ENCODE results near the gene MOB2. TPM values are rescaled to one million over a fixed set of nuclear protein-coding genes. Genes with fewer than 3 reads are reported as not detected.

Gene MOB2
- total RNA-seq, 1 donor from 2014 or later: 13.7 TPM

DNA sequence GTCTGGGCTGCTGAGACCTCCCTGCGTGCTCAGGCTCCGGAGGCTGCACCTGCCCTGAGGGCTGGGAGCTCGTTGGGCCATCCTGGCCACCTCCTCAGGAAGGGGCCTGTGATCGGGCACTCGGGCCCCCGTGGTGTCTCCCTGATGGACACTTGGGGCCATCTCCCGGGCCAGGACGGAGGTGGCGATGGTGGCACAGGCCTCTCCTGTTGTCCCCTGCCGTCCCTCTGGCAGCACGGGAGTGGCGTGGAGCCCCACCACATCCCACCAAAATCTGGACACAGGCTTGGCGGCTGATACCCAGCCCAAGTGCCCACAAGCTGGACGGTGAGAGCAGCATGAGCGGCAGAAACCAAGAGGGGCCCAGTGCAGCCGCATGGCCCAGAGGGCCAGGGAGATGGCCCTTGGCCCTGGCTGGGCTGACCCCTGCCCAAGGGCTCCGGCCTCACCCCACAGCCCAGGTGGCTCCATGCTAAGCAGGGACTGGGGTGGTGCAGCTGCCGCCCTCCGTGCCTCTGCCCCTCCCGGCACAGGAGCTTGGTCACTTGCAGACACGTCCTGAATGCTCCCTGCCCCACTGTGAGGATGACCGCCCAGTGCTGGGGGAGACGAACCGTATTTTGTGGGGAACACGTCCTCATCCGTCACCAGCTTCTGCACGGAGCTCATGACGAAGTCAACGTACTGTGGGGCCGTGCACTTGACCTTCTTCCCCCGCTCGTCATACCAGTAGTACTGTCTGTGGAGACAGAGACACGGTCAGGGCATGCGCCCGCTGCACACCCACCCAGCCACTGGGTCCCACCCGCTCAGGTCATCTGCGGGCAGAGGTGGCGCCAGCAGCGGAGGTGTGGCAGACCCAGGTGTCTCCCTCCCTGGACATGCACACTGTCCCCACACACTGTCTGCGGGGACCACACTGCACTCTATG lies 15.6 kb downstream of the MOB2 start:
- DNase-seq: no peak

DNA sequence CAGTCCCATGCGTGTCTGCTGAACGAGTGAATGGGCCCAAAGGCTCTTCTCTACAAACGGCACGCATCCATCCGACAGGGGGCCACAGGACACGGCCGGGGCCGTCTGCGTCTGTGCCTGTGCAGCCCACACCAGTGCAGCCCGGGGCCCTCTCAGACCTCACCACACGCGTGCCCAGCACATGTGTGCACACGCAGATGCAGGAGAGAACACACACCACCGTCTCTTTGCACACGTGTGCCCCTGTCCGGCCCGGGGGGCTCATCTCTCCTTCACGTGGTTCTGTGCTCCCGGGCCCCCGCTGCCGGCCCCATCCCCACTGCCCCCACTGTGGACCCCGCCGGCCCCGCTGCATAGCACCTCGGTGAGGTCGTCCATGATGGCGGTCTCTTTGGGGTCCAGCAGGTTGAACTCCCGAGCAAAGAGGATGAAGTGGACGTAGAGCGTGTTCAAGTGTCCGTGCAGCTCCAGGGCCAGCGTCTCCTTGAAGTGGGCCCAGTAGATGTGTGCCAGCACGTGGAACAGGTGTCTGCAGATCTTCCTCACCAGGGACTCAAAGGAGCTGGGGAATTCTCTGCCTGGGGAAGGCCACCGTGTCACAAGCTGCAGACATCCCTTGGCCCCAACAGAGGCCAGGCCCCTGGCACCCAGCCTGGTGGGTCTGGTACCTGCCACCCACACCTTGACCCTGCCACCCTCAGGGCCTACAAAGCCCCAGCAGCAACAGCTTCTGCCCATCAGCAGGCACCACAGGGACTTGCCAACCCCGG lies 16.5 kb downstream of the MOB2 start:
- no peak for DNase-seq

- DNase-seq: no peak
Measured at GRCh38 chr11:1469287-1469910, 17.2 kb downstream of the MOB2 start.

DNA sequence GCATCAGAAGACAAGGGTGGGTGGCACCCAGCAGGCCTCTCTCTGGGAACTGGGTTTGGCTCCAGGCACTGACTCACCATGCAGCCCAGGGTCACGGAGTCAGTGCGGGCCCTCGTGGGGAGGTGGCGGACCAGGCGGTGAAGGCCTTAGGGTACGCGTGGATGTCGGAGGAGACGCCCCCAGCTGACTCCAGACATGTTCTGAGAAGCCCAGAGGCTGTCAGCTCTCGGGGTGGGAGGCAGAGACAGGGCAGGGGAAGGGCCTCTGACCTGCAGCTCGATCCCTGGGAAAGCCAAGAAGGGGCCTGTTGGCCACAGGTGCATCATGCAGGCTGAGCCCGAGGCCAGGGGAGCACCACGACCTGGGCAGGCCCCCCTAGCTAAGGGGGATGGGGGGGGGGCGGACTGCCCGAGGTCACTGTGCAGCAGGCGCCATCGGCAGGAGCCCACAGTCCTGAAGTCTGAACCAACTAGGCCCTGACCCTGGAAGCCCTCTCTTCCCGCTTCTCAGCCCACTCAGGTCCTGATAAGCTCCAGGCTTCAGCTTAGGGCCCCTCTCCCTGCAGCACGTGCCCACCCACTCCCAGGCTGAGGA lies 18.0 kb downstream of the MOB2 start:
- DNase-seq: no peak

- DNase-seq: no peak
Measured at GRCh38 chr11:1468002-1468401, 18.6 kb downstream of the MOB2 start.

DNA sequence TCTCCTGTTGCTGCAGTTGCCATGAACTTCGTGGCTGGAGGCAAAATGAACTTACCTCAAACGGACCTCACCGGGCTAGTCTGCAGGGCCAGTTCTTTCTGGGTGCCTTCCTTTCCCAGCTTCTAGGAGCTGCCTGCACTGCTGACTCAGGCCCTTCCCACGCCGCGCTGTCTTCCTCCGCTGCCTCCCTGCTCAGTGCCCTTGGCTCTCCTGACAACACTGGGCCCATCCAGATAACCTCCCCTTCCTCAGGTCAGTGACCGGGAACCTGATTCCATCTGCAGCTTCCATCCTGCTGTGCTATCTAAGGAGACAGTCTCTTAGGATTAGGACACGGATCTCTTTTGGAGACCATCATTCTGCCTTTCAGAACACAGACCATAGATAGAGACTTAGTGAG lies 19.3 kb downstream of the MOB2 start:
- DNase-seq: no peak

DNA sequence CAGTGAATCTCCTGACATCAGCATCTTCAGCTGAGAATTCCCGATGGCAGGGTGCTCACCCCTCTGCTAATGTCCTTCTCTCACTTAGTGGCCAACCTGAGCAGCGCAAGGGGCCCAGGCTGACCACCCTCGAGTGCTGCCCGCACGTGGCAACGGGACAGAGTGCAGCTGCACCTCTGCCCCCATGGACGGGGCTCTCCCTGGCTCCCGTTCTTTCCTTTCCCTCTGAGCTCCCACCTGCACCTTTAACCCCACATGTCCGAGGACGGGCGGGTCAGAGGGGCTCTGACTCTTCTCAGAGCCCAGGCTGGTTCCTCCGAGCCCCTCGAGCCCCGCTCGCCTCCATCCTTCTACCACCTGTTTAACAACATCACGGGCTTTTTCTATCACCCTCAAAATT lies 19.8 kb downstream of the MOB2 start:
- no peak for DNase-seq

DNA sequence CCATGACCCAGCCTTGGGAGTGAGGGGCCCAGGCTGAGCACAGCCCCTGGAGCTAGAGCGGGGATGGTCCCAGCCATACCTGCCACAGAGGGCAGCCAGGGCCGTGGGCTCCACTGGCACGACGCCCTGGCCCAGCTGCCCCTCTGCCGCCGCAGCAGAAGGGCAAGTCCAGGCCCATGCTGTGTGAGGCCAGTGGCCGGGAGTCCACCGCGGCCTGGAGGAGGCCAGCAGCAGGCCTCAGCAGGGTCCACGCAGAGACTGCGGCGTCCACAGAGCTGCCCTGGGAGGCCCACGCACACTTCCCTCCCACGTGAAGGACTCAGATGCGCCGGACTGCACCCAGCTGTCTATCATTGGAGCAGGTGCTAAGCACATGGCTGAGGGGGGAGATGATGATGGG lies 23.5 kb downstream of the MOB2 start:
- no peak for DNase-seq

DNA sequence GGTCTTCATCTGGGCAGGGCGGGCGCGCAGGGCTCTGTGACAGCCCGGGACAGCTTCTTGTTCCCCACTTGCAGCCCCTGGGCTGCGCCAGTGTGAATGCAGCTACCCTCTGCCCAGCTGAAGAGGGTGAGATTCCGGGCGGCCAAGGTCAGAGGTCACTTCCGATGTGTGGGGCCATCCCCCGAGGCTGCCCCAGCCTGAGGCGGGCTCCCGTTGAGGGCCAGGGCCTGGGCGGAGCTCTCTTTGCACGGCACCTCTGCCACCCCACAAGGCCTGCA lies 23.9 kb downstream of the MOB2 start:
- no peak for DNase-seq

DNA sequence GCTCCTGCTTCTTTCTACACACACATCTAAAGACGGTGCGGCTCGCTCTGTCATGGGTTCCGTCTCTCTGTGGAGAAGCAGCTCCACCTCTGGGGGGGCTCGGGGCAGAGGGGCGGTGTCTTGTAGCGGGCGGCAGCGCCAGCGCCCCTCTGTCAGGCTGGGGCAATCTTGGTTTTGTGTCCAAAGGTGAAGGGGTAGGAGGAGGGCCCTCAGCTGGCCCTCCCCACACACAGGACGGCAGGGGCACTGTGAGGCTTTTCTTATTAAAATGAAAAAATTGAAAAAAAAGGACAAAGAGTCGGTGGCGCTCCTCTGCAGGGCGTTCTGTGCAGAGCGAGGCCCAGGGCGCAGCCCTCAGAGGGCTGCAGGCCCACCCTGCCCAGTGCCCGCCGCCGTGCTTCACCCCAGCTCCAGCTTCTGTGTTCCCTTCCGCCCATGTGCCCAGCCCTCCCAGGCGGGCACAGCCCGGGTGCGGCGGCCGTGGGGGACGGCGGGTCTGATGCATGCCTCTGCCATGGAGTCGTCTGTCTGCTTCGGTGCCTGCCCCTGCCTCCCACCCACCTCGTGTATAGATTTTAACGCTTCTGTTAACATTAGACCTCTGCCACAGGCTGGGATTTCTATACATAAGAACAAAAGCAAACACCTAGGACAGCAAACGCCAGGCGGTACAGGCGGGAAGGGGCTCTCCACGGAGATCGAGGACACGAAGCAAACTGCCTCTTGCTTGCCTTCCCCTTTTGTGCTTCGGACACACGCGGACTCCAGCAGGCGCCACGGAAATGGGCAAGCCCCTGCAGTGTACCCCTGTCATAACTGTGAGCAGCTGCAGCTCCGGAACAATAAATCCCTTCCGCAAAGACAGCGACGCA lies 24.5 kb downstream of the MOB2 start:
- no peak for DNase-seq

- no peak for DNase-seq
Measured at GRCh38 chr11:1460986-1461825, 25.4 kb downstream of the MOB2 start.

DNA sequence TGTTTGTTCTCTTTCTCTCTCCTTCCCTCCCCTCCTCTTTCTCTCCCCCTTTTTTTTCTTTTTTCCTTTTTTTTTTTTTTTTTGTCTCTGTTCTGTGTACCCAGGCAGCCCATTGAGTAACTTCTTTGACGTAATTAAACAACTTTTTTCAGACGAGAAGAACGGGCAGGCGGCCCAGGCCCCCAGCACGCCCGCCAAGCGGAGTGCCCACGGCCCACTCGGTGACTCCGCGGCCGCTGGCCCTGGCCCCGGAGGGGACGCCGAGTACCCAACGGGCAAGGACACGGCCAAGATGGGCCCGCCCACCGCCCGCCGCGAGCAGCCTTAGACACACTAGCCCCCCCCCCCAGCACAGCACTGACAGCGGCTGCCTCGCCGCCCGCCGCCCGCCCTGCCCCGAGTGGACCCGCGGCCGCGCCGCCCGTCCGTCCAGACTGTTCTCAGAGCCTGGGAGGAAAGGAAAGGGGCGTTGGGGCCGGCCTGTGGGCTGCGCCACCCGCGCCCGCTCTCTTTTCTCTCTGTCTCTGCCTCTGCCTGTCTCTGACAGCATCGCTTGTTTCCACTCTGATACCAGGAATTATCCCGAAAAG lies 26.1 kb downstream of the MOB2 start:
- DNase-seq: peak; percentile 32

DNA sequence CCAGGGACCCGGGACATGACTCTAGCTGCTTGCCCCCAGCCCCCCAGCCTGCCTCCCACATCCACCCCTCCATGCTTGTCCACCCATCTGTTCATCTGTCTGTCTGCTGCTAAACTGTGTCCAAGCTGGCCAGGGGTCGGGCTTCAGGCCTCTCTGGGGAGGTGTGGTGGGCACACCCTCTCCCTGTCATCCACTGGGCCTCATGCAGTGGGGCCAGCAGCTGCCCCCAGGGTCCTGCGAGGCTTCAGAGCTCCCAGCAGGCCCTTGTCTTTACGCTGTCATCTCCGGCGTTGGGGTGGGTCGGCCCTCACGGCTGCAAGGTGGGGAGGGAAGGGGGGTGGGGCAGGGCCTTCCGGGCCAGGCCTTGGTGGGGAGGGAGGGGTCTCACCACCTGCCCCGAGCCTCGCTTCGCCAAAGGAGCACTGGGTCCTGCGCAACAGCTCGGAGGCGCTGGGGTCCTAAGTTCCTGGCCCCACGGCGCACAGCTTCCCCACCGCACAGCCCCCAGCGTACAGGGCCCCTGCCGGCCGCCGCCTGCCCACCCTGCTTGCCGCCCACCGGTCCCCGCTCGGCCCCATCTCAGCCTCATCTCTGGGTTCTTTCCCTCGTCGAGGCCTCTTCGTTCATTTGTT lies 26.7 kb downstream of the MOB2 start:
- no peak for DNase-seq

DNA sequence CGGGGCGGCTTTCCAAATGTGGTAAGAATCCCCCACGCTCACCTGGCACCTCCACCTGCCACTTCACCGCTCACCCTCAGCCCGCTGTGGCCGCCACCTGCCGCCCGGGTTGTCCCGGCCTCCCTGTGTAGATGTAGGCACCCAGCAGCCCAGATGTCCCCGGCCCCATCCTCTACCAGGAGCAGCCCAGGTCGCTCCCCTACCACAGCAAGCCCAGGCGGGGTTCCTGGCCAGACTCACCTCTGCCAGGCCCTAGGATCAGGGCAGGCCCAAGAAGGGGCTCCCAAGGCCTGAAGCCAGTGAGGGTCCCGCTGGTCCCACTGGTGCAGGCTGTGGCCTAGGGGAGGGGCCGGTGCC lies 27.4 kb downstream of the MOB2 start:
- no peak for DNase-seq

DNA sequence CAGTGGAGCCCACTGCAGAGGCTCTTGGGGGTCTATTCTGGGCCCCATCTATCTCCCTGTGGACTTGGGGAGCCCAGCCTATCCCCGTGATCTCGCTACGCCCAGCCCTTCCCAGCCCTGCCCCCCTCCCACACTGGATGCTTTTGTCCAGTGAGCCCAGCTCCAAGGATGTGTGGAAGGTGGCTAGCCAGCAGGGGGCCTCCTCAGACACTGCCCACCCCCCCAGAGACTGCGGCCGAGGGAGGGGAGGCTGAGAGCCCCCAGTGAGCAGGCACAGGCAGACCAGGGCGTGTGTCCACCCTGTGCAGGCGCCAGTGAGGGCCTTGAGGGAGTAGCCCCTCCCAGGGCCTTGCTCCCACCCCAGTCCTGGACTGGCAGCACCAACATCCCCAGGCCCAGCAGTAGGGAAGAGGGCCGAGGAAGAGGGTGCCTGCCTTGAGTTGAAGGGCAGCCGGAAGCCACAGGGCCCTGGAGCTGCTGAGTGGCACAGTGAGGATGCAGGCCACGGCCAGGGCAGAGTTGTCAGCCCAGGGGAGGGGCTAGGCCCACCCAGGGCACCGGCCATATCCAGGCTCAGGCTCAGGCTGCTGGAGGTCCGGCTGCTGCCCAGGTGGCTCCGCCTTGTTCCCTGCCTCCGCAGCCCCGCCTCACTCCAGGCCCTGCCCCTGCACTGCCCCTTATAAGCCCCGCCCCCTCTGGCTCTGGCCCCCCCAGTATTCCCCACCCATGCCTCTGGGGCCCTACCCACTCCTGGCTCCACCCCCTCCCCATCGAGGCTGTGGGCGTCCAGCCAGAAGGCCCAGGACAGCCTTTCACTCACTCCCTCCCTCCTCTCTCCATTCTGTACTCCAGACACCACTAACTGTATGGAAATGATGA lies 28.0 kb downstream of the MOB2 start:
- DNase-seq: no peak

DNA sequence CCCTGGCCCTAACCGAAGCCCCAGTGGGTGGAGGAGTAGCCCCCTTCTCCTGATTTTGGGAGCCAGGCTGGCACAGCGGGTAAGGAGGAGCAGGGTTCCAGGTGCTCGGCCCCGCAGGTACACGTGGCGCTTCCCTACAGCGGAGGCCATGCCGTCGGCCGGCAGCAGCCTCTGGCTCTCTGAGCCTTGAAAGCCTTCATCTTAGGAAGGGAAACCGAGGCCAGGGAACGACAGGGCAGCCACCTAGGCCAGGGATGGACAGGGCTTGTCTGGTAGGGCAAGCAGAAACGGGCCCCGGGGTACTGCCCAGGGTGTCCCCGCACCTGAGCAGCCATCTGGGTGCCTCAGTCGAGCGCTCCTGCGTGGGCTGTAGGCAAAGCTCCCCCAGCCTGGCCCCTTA lies 28.7 kb downstream of the MOB2 start:
- no peak for DNase-seq

- no peak for DNase-seq
Measured at GRCh38 chr11:1457326-1457680, 29.3 kb downstream of the MOB2 start.

DNA sequence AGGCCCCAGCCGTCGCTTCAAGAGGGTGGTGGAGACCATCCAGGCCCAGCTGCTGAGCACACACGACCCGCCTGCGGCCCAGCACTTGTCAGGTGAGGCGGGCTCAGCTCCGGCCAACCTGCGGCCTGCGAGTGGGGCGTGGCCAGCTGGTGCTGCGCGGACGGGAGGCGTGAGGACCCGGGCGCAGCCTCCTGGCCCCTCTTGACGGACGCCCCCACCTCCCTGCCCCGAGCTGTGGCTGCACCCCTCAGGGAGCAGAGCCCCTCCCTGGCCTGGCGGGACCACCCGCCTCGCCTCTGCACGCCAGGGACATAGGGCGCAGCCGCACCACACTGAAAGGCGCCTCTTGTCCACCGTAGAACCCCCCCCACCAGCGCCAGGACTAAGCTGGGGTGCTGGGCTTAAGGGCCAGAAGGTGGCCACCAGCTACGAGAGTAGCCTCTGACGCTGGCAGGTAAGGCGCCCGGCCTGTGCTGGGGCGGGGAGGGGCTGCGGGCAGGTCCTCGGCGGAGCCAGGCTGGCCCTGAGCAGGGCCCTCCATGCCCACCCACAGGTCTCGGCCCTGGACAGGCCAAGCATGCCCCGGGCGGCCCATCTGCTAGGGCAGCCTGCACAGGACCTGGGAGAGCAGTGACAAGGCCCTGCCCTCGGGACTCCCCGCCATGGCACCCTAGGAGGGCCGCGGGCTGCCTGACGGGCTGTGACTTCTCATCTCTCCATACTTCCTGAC lies 29.8 kb downstream of the MOB2 start:
- no peak for DNase-seq

DNA sequence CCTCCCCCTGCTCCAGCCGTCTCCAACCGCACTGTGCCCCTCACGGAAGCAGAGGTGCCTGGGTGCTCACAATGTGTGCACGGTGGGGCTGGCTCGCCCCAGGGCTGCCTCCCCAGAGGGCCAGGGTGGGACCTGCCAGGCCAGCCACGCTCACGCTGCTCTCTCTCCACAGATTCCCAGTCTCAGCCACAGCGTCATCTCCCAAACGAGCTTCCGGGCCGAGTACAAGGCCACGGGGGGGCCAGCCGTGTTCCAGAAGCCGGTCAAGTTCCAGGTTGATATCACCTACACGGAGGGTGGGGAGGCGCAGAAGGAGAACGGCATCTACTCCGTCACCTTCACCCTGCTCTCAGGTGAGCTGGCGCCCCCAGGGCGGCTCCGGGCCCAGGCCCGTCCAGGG lies 30.4 kb downstream of the MOB2 start:
- DNase-seq: no peak

Measured in occipital lobe (tissue), 2 donors.